NB4 (cell line): Measurements from ENCODE around the gene DLG1.

Source experiments
- CTCF ChIP-seq: IDR thresholded peaks from one replicate; pipeline ENCODE4 v1.5.1; 2012; ENCODE audit warnings: low read depth, low read length
- MAX ChIP-seq: IDR thresholded peaks from 2 replicates; pipeline ENCODE4 v1.6.1; 2011; ENCODE audit warnings: low read depth, low read length
- MYC ChIP-seq: IDR thresholded peaks from 2 replicates; pipeline ENCODE4 v1.6.1; 2011; ENCODE audit warnings: low read depth, low read length
- POLR2A ChIP-seq: IDR thresholded peaks from 2 replicates; pipeline ENCODE4 v1.6.1; 2011; ENCODE audit warnings: mild to moderate bottlenecking; ENCODE audit not compliant: insufficient read length; ENCODE audit errors: extremely low read depth

GRCh38 chr3:197229178-197229577 lies 69.2 kb downstream of the DLG1 start:
- TF ChIP-seq CTCF (no peak), POLR2A (no peak), MAX (no peak), MYC (no peak)
